Thyroid gland (tissue), 4 donors: ENCODE measurements around the gene CREB5. TPM values are rescaled to one million over a fixed set of nuclear protein-coding genes. Genes with fewer than 3 reads are reported as not detected.

Source experiments
- DNase-seq, 2 donors: peaks; one replicate each; pipeline ENCODE4 v3.0.0-alpha.2; 2019
- H3K27ac ChIP-seq, 3 donors: fragments of 200-600 bp; sonication (generic); 1 replicate in 2 of 3; 2 replicates in 1 of 3; pipeline ENCODE4 v1.5.1; 2016 to 2019; ENCODE audit warnings: mild to moderate bottlenecking in 1 of 3, moderate library complexity in 1 of 3
- H3K27me3 ChIP-seq: fragments of 200-600 bp; sonication (generic); one replicate; pipeline ENCODE4 v1.5.1; 2019
- H3K36me3 ChIP-seq, 2 donors: fragments of 200-600 bp; sonication (generic); one replicate each; pipeline ENCODE4 v1.5.1; 2016 to 2019
- H3K4me1 ChIP-seq, 2 donors: fragments of 200-600 bp; sonication (generic); one replicate each; pipeline ENCODE4 v1.5.1; 2017 to 2019
- H3K4me3 ChIP-seq, 3 donors: fragments of 200-600 bp; sonication (generic); replicated peaks in 1 of 3; 1 replicate in 2 of 3; 2 replicates in 1 of 3; pipeline ENCODE4 v1.5.1; 2016; ENCODE audit warnings: mild to moderate bottlenecking in 1 of 3
- H3K9me3 ChIP-seq: fragments of 200-600 bp; sonication (generic); one replicate; pipeline ENCODE4 v1.5.1; 2017
- POLR2A ChIP-seq, 2 donors: fragments of 450-650 bp; IDR thresholded peaks; one replicate each; pipeline ENCODE4 v1.6.1; 2017; ENCODE audit warnings: antibody characterized with exemption in 2 of 2, mild to moderate bottlenecking in 2 of 2, moderate library complexity in 1 of 2
- WGBS, 2 donors: methylation state at CpG; one replicate each; pipeline ENCODE4 v1.1.5; 2017; 5-methylcytosine and 5-hydroxymethylcytosine counted together
- intact Hi-C: fragments of 100-400 bp; cut with DNase I; formaldehyde crosslinking; loops from one replicate; pipeline ENCODE4 v1.15.1; 2023
- total RNA-seq, 4 donors: library from RNA; depleted of rRNA; stranded (reverse); fragments of >200 nt; gene quantifications; one replicate each; pipeline ENCODE4 v1.2.3, GENCODE V29; 2016
- TF ChIP-seq, protein P1 (sequence below), 6 experiments: fragments of 200-600 bp in 3 of 6; fragments of 450-650 bp in 3 of 6; sonication (generic) in 3 of 6; IDR thresholded peaks; one replicate each; pipeline ENCODE4 v1.5.1; 2016 to 2019; ENCODE audit warnings: antibody characterized with exemption in 6 of 6, mild to moderate bottlenecking in 2 of 6, inconsistent platforms in 1 of 6, moderate library complexity in 1 of 6

Gene CREB5
- total RNA-seq, 4 donors from 2014 or later = 2.5 to 13.6 (median 6.5) TPM

DNA sequence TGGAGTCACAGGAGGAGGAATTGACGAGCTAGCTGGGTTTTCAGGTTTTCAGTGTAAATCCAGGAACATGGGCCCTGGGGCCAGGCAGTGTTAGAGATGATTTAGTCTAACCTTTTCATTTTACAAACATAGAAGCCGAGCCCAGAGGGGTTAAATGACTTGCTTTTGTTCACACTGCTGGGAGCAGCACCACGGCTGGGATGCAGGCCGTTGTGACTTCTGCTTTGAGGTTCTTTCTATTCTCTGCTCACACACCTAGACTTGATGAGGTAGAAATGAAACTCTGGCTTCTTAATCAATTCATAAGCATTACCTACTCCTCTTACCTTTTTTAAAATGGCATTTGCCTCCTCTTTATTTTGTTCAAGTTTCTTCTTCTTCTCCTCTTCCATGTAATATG lies 36.4 kb downstream of the CREB5 start:
- H3K4me1 ChIP-seq = no peaks in the 10 kb centered on the region
- DNase-seq = no peak
- intact Hi-C loops = no loop called here
- no peak overlapping the region for H3K4me3 ChIP-seq
- no peaks in the 10 kb centered on the region for H3K36me3 ChIP-seq
- WGBS, 2 donors = 78 to 87% methylated on average over 4 of the region's 4 CpGs
- H3K9me3 ChIP-seq = no peaks in the 10 kb centered on the region
- H3K27ac ChIP-seq = no peak overlapping the region
- no peaks in the 10 kb centered on the region for H3K27me3 ChIP-seq
- TF ChIP-seq POLR2A (IDR thresholded peaks at IDR 0.05) = no peak
- TF ChIP-seq, protein P1, sequence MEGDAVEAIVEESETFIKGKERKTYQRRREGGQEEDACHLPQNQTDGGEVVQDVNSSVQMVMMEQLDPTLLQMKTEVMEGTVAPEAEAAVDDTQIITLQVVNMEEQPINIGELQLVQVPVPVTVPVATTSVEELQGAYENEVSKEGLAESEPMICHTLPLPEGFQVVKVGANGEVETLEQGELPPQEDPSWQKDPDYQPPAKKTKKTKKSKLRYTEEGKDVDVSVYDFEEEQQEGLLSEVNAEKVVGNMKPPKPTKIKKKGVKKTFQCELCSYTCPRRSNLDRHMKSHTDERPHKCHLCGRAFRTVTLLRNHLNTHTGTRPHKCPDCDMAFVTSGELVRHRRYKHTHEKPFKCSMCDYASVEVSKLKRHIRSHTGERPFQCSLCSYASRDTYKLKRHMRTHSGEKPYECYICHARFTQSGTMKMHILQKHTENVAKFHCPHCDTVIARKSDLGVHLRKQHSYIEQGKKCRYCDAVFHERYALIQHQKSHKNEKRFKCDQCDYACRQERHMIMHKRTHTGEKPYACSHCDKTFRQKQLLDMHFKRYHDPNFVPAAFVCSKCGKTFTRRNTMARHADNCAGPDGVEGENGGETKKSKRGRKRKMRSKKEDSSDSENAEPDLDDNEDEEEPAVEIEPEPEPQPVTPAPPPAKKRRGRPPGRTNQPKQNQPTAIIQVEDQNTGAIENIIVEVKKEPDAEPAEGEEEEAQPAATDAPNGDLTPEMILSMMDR (IDR thresholded peaks at IDR 0.05) = no peak

DNA sequence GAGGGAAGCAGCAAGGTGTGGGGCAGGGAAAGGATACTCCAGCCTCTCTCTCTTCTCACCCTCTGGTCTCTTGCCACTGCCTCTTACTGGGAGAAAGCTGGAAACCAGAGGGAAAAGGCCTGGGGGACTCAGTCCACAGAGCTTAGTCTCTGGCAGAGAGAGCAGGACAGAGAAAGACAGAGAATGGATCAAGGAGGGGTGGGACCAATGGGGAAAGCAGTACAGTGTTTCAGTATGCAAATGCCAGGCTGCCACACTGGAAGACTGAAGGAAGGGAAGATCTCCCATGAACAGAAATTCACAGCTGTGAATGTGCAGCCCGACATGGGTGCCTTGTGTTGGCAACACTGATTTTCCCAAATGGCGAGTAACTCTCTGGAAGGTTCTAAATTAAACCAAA lies 40.4 kb downstream of the CREB5 start:
- Histone ChIP-seq H3K4me3 (no peak overlapping the region), H3K36me3 (no peaks in the 10 kb centered on the region), H3K27me3 (no peaks in the 10 kb centered on the region), H3K27ac (no peak overlapping the region), H3K4me1 (no peaks in the 10 kb centered on the region), H3K9me3 (no peaks in the 10 kb centered on the region)
- intact Hi-C loops = no loop called here
- no peak for DNase-seq
- TF ChIP-seq POLR2A (IDR thresholded peaks at IDR 0.05) = no peak
- TF ChIP-seq, protein P1 (IDR thresholded peaks at IDR 0.05) = no peak
- WGBS, 2 donors = 67 to 98% methylated on average over 2 of the region's 2 CpGs

DNA sequence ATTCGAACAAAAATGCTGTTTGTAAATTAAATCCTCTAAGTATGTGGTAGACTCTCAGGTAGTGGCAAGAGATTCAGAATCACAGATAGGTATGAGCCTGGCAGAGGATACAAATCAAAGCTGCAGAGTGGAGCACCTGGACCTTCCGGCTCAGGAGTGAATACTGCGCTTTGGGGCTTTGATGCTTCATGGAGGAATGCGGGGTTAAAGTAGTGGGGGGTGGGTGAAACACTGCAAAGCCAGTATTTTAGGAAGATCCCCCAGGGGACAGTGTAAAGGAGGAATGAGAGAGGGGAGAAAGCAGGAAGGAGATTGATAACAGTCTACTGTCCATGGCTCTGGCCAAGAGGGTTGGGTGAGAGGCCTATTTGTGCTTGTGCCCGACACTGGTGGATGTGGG lies 43.2 kb downstream of the CREB5 start:
- Histone ChIP-seq H3K4me1 (no peaks in the 10 kb centered on the region), H3K27me3 (no peaks in the 10 kb centered on the region), H3K4me3 (no peak overlapping the region), H3K36me3 (no peaks in the 10 kb centered on the region), H3K9me3 (no peaks in the 10 kb centered on the region), H3K27ac (no peak overlapping the region)
- WGBS, 2 donors = 82 to 93% methylated on average over 5 of the region's 5 CpGs
- TF ChIP-seq, protein P1 (IDR thresholded peaks at IDR 0.05) = no peak
- no peak for TF ChIP-seq POLR2A (IDR thresholded peaks at IDR 0.05)
- intact Hi-C loops = no loop called here
- DNase-seq = no peak

DNA sequence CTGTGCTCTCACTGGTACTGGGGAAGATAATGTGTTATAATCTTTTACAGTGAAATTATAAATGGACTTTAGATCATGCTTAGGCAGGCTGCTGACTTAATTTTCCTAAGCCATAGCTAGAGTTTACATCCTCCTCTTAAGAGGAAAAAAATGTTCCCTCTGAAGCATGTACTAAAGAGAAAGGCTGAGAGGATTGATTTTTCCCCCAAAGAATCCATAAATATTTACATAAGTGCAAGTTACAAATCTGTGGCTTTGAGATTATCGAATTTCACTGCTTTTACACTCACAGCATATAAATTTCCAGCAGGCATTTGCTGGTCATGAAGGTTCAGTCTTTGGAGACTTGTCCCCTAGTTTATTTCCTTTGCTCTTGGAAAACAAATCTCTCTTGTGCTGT lies 43.7 kb downstream of the CREB5 start:
- no peaks in the 10 kb centered on the region for H3K9me3 ChIP-seq
- 41 to 61% methylated on average over 1 of the region's 1 CpG for WGBS, 2 donors
- H3K4me3 ChIP-seq = no peak overlapping the region
- intact Hi-C loops = no loop called here
- H3K27ac ChIP-seq = no peak overlapping the region
- TF ChIP-seq, protein P1 (IDR thresholded peaks at IDR 0.05) = no peak
- no peak for TF ChIP-seq POLR2A (IDR thresholded peaks at IDR 0.05)
- no peak for DNase-seq
- H3K4me1 ChIP-seq = no peaks in the 10 kb centered on the region
- no peaks in the 10 kb centered on the region for H3K27me3 ChIP-seq
- no peaks in the 10 kb centered on the region for H3K36me3 ChIP-seq

DNA sequence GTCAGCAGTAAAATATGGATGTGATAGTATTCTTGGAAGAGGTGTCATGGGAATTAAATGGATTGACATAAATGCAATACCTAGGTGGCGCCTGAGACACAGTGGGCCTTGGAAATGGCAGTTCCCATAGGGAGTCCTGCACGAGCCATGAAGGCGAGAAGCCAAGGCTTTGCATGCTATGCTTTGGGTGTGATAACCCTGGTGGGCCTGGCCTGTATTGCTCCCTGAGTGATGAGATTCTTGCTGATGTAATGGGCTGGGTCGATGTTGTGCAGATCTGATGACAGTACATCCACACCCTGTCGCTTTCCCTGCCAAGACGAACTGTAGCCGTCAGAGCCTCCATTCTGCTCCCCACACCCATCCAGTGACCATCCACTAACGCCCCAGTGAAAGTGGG lies 46.4 kb downstream of the CREB5 start:
- 84 to 92% methylated on average over 7 to 8 of the region's 8 CpGs for WGBS, 2 donors
- intact Hi-C loops = no loop called here
- TF ChIP-seq, protein P1 (IDR thresholded peaks at IDR 0.05) = no peak
- no peak for TF ChIP-seq POLR2A (IDR thresholded peaks at IDR 0.05)
- H3K4me1 ChIP-seq = no peaks in the 10 kb centered on the region
- H3K27ac ChIP-seq = no peak overlapping the region
- no peak overlapping the region for H3K4me3 ChIP-seq
- no peak for DNase-seq
- H3K9me3 ChIP-seq = no peaks in the 10 kb centered on the region
- no peaks in the 10 kb centered on the region for H3K27me3 ChIP-seq
- H3K36me3 ChIP-seq = no peaks in the 10 kb centered on the region
